Measurements from ENCODE around the gene SWAP70. TPM values are rescaled to one million over a fixed set of nuclear protein-coding genes. Genes with fewer than 3 reads are reported as not detected.

SWAP70 gene
- total RNA-seq, 1 experiment from 2014 or later = 18.6 TPM

DNA sequence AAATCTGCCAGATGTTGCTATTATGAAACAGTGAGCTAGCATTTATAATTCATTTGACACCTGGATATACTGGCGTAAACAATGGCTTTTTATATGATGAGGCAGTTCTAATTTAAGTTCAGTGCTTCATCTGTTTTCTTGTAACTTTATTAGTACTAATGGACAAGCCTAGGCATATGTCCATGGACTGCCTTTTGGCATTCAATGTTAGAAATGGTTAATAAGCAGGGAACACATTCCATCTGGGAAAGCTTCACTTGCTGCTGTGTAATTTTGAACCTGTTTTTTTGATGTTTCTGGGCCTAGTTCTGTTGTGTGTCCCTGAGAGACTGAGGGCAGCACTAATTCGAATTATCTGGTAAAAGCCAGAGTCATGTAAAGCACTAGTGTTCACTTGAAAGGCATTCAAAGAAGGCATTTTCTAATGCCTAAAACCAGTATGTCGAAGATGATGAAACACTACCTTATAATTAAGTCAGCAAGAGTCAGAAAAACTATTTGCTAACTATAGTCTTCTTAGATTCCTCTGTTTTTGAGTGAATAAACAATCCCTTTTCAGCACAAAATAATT, 138.5 kb downstream of the SWAP70 start:
- H3K27me3 ChIP-seq (ENCODE audit: insufficient read depth, low read depth) = no peaks in the 10 kb centered on the region
- no peaks in the 10 kb centered on the region for H3K9me3 ChIP-seq (ENCODE audit: insufficient read depth, low read depth)
- H3K79me2 ChIP-seq (ENCODE audit: low read depth) = no peaks in the 10 kb centered on the region
- H3K4me2 ChIP-seq = peak overlapping the region; percentile 55
- H2AFZ ChIP-seq = peak overlapping the region; percentile 78
- no peak overlapping the region for H3K4me3 ChIP-seq
- no peaks in the 10 kb centered on the region for H3K36me3 ChIP-seq (ENCODE audit: low read depth)
- no peaks in the 10 kb centered on the region for H3K9me2 ChIP-seq (ENCODE audit: insufficient read depth)
- TF ChIP-seq, protein P1, sequence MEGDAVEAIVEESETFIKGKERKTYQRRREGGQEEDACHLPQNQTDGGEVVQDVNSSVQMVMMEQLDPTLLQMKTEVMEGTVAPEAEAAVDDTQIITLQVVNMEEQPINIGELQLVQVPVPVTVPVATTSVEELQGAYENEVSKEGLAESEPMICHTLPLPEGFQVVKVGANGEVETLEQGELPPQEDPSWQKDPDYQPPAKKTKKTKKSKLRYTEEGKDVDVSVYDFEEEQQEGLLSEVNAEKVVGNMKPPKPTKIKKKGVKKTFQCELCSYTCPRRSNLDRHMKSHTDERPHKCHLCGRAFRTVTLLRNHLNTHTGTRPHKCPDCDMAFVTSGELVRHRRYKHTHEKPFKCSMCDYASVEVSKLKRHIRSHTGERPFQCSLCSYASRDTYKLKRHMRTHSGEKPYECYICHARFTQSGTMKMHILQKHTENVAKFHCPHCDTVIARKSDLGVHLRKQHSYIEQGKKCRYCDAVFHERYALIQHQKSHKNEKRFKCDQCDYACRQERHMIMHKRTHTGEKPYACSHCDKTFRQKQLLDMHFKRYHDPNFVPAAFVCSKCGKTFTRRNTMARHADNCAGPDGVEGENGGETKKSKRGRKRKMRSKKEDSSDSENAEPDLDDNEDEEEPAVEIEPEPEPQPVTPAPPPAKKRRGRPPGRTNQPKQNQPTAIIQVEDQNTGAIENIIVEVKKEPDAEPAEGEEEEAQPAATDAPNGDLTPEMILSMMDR (conservative IDR thresholded peaks at IDR 0.05) = no peak
- TF ChIP-seq EZH2 (IDR thresholded peaks at IDR 0.05; ENCODE audit: low read depth) = no peak
- no peaks in the 10 kb centered on the region for H3F3A ChIP-seq (ENCODE audit: insufficient read depth, low read depth)
- intact Hi-C loops (cut with micrococcal nuclease; ENCODE audit: unreplicated experiment) = no loop called here
- POLR2A ChIA-PET (ENCODE audit: unreplicated experiment) = interaction anchor here (0.6 kb wide), 1 partner anchor 281 kb away, joined by 3 read pairs; no protein-coding TSS in a partner anchor
- H4K20me1 ChIP-seq (ENCODE audit: insufficient read depth) = no peaks in the 10 kb centered on the region
- CTCF ChIA-PET = no interaction called here
- no TSS peak for BruUV-seq (replicated peaks)
- peaks cover 24% of the 10 kb centered on the region for H3K4me1 ChIP-seq (replicated peaks; ENCODE audit: insufficient read depth)
- DNase-seq = peak in 1 of 2 experiments; percentile 61
- H3K27ac ChIP-seq = peak overlapping the region; percentile 97

Other genes with a start within 250 kb of the SWAP70 start
- gene ZNF143, start 203.1 kb upstream of the SWAP70 start, total RNA-seq (2021) = 14.7 and 16.5 TPM in 2 replicates
- gene WEE1, start 90.4 kb upstream of the SWAP70 start, total RNA-seq (2021) = 32.2 and 37.1 TPM in 2 replicates

All from PC-9 (cell line).